HepG2 (cell line): ENCODE measurements around the gene PTPN18. TPM values are rescaled to one million over a fixed set of nuclear protein-coding genes. Genes with fewer than 3 reads are reported as not detected.

Experiments used
- ELF3 ChIP-seq: IDR thresholded peaks from 2 replicates; pipeline ENCODE4 v1.6.1; 2016; ENCODE audit warnings: missing genetic modification reagents, missing compliant biosample characterization
- FOXO1 ChIP-seq: sonication (generic); formaldehyde crosslinking; IDR thresholded peaks from 2 replicates; pipeline ENCODE4 v1.4.0; 2020; ENCODE audit warnings: missing genetic modification reagents
- MTA3 ChIP-seq: sonication (generic); formaldehyde crosslinking; IDR thresholded peaks from 2 replicates; pipeline ENCODE4 v1.4.0; 2020; ENCODE audit warnings: missing genetic modification reagents
- RCOR2 ChIP-seq: IDR thresholded peaks from 2 replicates; pipeline ENCODE4 v1.6.1; 2016; ENCODE audit warnings: missing biosample characterization, missing genetic modification reagents
- SP2 ChIP-seq: sonication (generic); formaldehyde crosslinking; IDR thresholded peaks from 2 replicates; pipeline ENCODE4 v1.5.1; 2020; ENCODE audit warnings: mild to moderate bottlenecking, missing genetic modification reagents
- ZNF225 ChIP-seq: sonication (generic); formaldehyde crosslinking; IDR thresholded peaks from 2 replicates; pipeline ENCODE4 v1.4.0; 2020; ENCODE audit warnings: mild to moderate bottlenecking, missing genetic modification reagents
- ZNF367 ChIP-seq: sonication (generic); formaldehyde crosslinking; IDR thresholded peaks from 2 replicates; pipeline ENCODE4 v1.4.0; 2020; ENCODE audit warnings: missing genetic modification reagents, borderline replicate concordance
- polyA plus RNA-seq, 8 experiments: library from polyadenylated mRNA; depleted of rRNA in 3 of 8; stranded (reverse) in 7 of 8; unstranded in 1 of 8; fragments of >200 nt; fragmentation: Illumina TruSeq in 4 of 8; extraction: Trizol in 4 of 8; gene quantifications; 2 replicates each; pipeline versions ENCODE4 v1.2.1 to v1.2.3, GENCODE V29; 2011 to 2016; ENCODE audit warnings: low read depth in 4 of 8, missing spikeins in 1 of 8, mixed read lengths in 1 of 8; ENCODE audit not compliant: insufficient read depth in 1 of 8
- total RNA-seq, 5 experiments: library from RNA; depleted of rRNA; stranded (reverse); fragments of >200 nt; fragmentation: Illumina TruSeq; extraction: Trizol; gene quantifications; 2 replicates each; pipeline ENCODE4 v1.2.3, GENCODE V29; 2016; ENCODE audit warnings: low read depth in 1 of 5
- TF ChIP-seq, protein P1 (sequence below): sonication (generic); formaldehyde crosslinking; IDR thresholded peaks from 2 replicates; pipeline ENCODE4 v1.4.0; 2020; ENCODE audit warnings: mild to moderate bottlenecking, missing genetic modification reagents
- TF ChIP-seq, protein P2 (sequence below): sonication (generic); formaldehyde crosslinking; IDR thresholded peaks from 2 replicates; pipeline ENCODE4 v1.8.0; 2022; ENCODE audit warnings: mild to moderate bottlenecking, missing genetic modification reagents; ENCODE audit not compliant: insufficient replicate concordance
- TF ChIP-seq, protein P3 (sequence below): sonication (generic); formaldehyde crosslinking; IDR thresholded peaks from 2 replicates; pipeline ENCODE4 v1.5.0; 2020; ENCODE audit warnings: mild to moderate bottlenecking, missing genetic modification reagents, borderline replicate concordance
- TF ChIP-seq, protein P4 (sequence below): sonication (generic); formaldehyde crosslinking; IDR thresholded peaks from 2 replicates; pipeline ENCODE4 v1.5.1; 2020; ENCODE audit warnings: mild to moderate bottlenecking, missing genetic modification reagents

PTPN18 gene
- total and polyA plus RNA-seq, 2 of the 13 experiments (the other 11 are each of a cell fraction or from before 2014, with no cell fraction given) = 14.8 to 39.6 TPM

DNA sequence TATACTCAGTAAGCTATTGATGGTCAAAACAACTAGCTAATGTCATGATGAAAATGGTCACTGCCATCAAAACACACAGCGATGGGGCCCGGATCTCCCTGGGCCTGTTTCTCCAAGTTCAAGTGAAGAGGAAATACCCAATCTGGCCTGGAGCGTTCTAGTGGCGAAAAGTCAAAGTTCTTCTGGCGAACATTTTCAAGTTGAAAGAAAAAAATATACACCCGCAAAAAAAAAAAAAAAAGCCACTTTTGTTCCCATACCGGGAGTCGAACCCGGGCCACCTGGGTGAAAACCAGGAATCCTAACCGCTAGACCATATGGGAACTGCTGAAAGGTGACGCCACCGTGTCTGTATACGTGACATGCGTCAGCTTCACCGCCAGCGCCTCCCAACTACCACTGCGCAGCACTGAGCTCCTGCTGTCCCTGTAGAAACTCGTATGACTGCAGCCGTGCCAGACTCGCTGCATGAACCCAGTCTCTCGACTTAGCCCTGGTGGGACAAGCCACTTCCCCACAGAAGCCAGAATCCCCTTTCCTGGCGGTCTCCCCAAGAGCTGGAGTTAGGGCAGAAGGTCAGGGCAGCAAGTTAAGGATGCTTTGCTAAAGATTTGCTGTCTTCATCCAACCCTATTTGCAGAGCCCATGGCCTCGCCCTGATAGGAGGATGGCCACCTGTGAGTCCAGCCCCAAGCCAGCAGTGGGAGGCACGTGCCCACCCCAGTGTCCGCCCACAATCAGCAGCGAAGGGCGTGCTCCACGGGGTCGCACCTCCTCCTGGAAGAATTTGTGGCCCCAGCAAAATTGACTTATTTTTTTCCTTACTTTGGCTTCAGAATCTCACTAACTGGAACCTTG lies 18.8 kb upstream of the PTPN18 start (continued):
- TF ChIP-seq, protein P1, sequence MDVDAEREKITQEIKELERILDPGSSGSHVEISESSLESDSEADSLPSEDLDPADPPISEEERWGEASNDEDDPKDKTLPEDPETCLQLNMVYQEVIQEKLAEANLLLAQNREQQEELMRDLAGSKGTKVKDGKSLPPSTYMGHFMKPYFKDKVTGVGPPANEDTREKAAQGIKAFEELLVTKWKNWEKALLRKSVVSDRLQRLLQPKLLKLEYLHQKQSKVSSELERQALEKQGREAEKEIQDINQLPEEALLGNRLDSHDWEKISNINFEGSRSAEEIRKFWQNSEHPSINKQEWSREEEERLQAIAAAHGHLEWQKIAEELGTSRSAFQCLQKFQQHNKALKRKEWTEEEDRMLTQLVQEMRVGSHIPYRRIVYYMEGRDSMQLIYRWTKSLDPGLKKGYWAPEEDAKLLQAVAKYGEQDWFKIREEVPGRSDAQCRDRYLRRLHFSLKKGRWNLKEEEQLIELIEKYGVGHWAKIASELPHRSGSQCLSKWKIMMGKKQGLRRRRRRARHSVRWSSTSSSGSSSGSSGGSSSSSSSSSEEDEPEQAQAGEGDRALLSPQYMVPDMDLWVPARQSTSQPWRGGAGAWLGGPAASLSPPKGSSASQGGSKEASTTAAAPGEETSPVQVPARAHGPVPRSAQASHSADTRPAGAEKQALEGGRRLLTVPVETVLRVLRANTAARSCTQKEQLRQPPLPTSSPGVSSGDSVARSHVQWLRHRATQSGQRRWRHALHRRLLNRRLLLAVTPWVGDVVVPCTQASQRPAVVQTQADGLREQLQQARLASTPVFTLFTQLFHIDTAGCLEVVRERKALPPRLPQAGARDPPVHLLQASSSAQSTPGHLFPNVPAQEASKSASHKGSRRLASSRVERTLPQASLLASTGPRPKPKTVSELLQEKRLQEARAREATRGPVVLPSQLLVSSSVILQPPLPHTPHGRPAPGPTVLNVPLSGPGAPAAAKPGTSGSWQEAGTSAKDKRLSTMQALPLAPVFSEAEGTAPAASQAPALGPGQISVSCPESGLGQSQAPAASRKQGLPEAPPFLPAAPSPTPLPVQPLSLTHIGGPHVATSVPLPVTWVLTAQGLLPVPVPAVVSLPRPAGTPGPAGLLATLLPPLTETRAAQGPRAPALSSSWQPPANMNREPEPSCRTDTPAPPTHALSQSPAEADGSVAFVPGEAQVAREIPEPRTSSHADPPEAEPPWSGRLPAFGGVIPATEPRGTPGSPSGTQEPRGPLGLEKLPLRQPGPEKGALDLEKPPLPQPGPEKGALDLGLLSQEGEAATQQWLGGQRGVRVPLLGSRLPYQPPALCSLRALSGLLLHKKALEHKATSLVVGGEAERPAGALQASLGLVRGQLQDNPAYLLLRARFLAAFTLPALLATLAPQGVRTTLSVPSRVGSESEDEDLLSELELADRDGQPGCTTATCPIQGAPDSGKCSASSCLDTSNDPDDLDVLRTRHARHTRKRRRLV (CRISPR knock-in tag) = peak; percentile 63
- TF ChIP-seq MTA3 (CRISPR knock-in tag) = no peak
- TF ChIP-seq, protein P2, sequence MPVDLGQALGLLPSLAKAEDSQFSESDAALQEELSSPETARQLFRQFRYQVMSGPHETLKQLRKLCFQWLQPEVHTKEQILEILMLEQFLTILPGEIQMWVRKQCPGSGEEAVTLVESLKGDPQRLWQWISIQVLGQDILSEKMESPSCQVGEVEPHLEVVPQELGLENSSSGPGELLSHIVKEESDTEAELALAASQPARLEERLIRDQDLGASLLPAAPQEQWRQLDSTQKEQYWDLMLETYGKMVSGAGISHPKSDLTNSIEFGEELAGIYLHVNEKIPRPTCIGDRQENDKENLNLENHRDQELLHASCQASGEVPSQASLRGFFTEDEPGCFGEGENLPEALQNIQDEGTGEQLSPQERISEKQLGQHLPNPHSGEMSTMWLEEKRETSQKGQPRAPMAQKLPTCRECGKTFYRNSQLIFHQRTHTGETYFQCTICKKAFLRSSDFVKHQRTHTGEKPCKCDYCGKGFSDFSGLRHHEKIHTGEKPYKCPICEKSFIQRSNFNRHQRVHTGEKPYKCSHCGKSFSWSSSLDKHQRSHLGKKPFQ (CRISPR knock-in tag) = no peak
- peak; percentile 70; the same call in 1 of the 2 replicates for TF ChIP-seq ZNF225 (CRISPR knock-in tag)
- 0 out of 2 replicates have a peak, but pooled peaks have one; percentile 53 for TF ChIP-seq RCOR2 (CRISPR knock-in tag)
- TF ChIP-seq, protein P3, sequence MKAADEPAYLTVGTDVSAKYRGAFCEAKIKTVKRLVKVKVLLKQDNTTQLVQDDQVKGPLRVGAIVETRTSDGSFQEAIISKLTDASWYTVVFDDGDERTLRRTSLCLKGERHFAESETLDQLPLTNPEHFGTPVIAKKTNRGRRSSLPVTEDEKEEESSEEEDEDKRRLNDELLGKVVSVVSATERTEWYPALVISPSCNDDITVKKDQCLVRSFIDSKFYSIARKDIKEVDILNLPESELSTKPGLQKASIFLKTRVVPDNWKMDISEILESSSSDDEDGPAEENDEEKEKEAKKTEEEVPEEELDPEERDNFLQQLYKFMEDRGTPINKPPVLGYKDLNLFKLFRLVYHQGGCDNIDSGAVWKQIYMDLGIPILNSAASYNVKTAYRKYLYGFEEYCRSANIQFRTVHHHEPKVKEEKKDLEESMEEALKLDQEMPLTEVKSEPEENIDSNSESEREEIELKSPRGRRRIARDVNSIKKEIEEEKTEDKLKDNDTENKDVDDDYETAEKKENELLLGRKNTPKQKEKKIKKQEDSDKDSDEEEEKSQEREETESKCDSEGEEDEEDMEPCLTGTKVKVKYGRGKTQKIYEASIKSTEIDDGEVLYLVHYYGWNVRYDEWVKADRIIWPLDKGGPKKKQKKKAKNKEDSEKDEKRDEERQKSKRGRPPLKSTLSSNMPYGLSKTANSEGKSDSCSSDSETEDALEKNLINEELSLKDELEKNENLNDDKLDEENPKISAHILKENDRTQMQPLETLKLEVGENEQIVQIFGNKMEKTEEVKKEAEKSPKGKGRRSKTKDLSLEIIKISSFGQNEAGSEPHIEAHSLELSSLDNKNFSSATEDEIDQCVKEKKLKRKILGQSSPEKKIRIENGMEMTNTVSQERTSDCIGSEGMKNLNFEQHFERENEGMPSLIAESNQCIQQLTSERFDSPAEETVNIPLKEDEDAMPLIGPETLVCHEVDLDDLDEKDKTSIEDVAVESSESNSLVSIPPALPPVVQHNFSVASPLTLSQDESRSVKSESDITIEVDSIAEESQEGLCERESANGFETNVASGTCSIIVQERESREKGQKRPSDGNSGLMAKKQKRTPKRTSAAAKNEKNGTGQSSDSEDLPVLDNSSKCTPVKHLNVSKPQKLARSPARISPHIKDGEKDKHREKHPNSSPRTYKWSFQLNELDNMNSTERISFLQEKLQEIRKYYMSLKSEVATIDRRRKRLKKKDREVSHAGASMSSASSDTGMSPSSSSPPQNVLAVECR (CRISPR knock-in tag) = peak; percentile 87
- 0 out of 2 replicates have a peak, but pooled peaks have one; percentile 47 for TF ChIP-seq ZNF367 (CRISPR knock-in tag)
- TF ChIP-seq ELF3 = peak; percentile 72
- TF ChIP-seq SP2 (CRISPR knock-in tag) = no peak
- TF ChIP-seq, protein P4, sequence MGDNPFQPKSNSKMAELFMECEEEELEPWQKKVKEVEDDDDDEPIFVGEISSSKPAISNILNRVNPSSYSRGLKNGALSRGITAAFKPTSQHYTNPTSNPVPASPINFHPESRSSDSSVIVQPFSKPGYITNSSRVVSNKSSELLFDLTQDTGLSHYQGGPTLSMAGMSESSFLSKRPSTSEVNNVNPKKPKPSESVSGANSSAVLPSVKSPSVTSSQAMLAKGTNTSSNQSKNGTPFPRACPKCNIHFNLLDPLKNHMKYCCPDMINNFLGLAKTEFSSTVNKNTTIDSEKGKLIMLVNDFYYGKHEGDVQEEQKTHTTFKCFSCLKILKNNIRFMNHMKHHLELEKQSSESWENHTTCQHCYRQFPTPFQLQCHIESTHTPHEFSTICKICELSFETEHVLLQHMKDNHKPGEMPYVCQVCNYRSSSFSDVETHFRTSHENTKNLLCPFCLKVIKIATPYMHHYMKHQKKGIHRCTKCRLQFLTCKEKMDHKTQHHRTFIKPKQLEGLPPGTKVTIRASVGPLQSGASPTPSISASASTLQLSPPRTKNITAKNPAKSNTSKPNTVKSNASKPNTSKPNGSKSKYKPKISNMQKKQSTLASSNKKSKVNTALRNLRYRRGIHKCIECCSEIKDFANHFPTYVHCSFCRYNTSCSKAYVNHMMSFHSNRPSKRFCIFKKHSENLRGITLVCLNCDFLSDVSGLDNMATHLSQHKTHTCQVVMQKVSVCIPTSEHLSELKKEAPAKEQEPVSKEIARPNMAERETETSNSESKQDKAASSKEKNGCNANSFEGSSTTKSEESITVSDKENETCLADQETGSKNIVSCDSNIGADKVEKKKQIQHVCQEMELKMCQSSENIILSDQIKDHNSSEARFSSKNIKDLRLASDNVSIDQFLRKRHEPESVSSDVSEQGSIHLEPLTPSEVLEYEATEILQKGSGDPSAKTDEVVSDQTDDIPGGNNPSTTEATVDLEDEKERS (CRISPR knock-in tag) = peak; percentile 91
- 0 out of 2 replicates have a peak, but pooled peaks have one; percentile 16 for TF ChIP-seq FOXO1 (CRISPR knock-in tag)
